Fibroblast of skin of right biceps (primary cell): ENCODE measurements around the gene OSR1.

ENCODE experiments used
- DNase-seq: peaks from one replicate; pipeline ENCODE4 v3.0.0-alpha.2; 2013

Gene OSR1

GRCh38 chr2:19357402-19358241, 801 bp downstream of the OSR1 start:
- DNase-seq, result peak; percentile 50

DNA sequence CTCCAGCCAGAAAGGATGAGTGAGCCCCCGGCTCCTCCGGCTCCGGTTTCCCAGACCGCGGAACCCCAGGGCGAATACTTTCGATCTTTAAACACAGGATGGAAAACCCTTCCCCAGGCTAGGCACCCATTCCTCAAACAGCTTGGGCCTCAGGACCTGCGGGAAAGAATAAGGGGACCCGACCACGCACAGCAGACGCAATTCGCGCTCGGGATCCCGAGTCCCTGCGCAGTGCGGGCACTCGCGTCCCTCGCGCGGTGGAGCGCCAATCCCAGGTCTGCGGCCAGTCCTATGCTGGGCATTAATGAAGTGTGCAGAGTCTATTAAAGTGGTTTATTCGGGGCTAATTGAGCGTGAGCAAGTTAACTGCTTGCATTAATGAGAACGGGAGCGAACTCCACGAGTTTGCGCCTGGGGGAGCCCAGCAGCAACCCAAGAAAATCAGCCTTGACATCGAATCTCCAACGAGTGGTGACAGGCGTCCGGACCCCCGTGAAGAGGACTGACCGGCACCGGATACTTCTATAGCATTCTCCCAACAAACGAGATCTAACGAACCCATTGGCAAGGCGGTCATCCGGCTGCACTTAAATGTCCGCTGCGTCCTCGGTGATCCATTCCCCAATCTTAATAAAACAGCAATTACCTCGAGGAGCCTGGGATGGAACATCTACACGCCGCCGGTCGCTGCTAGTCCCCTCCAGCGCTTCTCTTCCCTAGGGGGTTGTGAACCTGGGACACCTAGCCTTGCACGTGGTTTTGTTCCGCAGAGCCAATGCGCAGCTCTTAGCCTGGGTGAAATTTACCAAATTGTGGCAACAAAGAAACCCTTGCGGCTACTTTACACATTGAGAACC, 1.6 kb downstream of the OSR1 start:
- DNase-seq, result peak; percentile 26

DNA sequence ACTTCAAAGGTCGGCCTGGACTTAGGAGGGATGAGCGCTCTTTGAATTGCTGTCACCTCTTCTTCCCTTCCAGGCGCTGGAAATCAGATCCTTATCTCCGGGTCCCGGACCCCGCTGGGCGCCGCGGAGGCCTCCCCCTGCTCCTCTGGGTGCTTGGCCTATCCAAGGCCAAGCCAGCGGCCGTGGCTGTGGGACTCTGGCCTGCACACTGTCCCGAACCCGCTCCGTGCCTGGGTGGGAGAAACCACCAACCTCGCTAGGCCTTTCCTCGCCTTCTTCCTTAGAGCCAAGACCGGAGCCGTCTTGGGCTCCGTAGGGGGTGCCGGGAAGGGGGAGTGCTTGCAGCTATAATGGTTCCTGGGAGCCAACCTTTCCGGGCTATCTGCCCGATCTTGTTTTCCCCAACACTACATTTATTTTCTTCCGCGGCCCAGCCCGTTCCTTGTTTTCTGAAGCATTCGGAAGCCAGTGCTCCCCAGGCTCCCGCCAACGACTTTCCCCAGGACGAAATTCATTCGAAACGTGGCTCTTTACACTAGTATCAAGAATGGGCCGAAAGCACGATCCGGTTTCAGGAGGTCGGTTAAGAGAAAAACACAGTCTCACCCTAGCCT, 2.4 kb downstream of the OSR1 start:
- DNase-seq, result peak; percentile 30

DNA sequence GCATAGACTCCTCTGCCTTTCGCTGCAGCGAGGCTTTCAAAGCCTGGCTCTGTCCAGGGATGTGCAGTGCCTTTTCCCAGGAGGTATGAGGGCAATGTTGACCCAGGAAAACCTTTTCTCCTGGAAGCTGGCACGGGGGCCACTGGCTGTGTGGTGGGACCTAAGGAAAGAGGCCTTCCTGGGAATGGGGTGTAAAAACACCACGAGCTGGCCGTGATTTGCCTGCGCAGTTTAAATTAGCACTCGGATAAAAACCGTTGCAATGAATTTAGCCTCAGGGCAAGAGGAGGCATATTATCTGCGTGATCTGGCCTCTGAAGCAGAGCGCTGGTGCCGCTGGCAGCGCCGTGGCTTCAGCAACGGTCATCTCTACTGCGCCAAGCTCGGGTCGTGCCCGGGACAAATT, 3.0 kb downstream of the OSR1 start:
- DNase-seq, result no peak

DNA sequence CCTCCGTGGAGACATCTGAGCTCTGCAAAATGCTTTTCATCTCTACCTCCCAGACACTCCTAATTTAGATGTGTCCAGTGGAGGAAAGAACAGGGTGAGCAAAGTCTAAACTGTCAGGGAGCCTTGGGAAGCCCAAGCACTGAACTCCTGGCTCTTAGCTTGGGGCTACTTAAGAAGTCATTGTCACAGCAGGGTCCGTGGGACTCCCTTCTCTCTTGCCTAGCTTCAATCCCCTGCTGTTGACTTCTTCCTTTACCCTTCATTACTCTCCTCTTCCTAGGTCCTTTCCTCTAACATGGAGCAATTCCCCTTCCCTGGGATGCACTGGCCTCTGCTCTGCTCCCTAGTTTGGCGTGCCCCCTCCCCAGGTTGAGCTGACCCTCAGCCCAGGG, 3.4 kb downstream of the OSR1 start:
- no peak for DNase-seq

DNA sequence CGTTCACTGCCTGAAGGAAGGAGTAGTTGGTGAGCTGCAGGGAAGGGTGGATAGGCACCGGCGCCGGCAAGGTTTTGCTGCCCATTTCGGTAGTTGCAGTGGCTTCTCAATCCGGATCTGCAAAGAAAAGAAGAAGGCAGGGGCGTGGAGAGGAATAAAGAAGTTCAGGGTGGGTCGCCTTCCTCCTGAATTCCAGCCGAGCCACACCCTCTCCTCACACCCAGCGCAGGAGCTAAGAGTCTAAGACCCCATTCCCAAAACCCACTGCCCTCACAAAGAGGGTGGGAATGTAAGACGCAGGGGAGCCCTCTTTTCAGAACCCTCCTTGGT, 4.7 kb downstream of the OSR1 start:
- DNase-seq, result no peak

DNA sequence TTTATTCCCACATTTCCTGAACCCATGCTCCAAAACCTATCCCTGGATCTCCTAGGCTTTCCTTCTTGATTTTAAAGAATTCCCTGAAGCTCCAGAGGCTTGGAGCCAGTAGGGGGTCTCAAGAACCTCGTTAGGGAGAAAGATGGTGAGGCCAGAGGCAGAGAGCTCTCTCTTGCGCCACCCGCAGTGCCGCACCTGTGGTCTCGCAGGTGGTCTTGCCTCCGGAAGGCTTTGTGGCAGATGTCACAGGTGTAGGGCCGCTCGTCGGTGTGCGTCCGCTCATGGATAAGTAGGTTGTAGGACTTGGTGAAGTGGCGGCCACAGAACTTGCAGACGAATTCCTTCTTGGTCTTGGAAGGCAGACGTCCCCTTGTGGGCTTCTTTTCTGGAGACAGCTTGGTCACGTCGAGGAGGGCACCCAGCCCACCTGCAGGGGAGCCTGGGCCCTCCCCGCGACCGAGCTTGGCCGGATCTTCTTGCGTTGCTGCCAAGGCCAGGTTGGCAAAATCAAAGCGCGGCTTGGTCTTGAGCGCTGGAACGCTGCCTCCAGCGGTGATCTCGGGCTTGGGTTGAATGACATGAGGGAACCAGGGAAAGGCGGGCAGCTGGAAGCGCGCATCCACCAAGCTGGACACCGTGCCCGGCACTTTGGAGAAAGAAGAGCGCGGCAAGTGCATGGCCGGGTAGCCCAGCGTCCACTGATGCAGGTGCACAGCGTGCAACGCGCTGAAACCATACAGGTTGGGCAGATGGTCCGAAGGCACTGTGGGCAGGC, 5.3 kb downstream of the OSR1 start:
- no peak for DNase-seq

DNA sequence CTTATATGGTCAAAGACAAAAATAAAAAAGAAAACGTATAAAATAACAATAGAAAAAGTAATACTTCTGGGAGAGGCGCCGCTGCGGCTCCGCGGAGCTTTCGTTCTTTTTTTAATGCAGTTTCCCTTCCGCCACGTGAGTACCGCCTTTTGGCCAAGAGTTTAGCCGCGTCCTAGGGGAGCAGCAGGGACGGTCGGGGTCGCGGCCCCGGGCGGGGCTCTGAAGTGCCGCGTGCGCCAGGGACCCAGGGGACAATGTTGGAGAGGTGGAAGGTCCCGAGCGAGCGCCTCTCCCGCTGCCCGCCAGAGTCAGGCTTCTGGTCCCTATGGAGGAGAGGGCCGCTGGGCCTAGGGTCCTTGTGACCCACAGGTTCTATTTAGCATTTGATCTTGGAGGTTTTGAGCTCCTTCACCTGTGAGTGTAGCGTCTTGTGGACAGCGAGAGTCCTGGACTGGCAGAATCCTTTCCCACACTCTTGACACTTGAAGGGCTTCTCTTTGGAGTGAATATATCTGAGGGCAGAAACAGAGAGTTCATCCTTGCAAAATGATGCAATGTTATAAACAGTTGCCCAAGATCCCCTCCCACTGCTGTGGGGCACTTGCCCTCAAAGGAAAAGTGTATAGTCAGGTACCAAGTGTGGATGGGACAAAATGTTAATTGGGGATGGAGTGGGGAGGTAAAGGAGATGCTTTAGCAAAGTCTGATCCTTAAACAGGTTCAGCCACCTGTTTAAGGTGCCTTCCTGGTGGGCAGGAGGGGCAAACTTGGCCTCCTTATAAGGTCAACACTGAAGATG, 6.3 kb downstream of the OSR1 start:
- no peak for DNase-seq

- no peak for DNase-seq
These were observed 6.9 kb downstream of the OSR1 start for GRCh38 chr2:19351499-19351898.

GRCh38 chr2:19350678-19351401, 7.6 kb downstream of the OSR1 start:
- no peak for DNase-seq

DNA sequence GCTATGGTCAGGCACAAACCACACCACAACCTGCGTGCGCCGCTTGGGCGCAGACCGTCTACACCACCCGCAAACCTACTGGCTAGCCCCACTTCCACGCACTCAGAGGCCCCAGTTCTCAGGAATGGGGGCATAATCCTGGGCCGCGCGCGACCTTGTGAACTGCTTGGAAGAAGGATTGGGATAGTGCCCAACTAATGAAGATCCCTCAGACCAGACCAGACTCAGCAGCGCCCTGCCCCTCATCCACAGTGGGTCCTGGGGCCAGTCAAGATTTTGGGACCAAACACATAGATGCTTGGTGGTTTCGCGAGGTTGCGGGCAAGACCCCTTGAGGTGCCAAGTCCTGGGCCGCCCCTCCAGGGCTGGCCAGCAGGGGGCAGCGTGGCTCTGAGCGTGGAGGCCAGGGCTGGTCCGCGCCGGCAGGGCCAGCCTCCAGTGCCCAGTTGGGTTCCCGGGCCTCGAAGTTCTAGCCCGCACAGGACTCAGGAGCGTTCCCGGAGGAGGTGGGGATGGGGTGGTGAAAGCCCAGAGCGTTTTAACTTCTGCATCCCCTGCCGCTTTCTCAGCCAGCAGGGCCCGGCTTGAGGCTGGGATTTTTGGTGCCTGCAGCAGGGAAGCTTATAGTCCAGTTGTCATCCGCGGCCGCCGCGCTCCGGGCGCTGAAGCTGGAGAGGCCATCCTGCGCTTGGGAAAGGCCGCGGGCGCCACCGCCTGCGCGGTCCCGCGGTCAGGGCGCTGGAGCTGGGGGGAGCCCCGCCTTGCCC, 8.3 kb downstream of the OSR1 start:
- no peak for DNase-seq

DNA sequence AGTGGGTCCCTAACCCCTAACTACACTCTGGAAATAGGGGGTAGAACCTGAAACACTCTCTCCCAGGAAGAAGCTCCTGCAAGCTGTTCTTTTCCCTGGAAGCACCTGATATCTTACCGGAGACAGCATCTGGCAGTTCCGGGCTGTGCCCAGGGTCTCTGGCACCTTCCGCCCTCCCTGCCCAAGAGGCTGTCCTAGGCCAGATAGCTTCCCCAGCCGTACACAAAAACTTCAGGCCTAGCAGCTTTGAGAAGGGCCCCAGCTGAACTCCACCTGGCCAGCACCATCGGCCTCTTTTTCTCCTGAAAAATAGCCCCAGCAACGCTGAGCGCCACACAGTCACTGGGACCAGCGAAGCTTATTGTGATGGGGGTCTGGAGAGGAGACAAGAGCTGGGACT, 9.7 kb downstream of the OSR1 start:
- no peak for DNase-seq

DNA sequence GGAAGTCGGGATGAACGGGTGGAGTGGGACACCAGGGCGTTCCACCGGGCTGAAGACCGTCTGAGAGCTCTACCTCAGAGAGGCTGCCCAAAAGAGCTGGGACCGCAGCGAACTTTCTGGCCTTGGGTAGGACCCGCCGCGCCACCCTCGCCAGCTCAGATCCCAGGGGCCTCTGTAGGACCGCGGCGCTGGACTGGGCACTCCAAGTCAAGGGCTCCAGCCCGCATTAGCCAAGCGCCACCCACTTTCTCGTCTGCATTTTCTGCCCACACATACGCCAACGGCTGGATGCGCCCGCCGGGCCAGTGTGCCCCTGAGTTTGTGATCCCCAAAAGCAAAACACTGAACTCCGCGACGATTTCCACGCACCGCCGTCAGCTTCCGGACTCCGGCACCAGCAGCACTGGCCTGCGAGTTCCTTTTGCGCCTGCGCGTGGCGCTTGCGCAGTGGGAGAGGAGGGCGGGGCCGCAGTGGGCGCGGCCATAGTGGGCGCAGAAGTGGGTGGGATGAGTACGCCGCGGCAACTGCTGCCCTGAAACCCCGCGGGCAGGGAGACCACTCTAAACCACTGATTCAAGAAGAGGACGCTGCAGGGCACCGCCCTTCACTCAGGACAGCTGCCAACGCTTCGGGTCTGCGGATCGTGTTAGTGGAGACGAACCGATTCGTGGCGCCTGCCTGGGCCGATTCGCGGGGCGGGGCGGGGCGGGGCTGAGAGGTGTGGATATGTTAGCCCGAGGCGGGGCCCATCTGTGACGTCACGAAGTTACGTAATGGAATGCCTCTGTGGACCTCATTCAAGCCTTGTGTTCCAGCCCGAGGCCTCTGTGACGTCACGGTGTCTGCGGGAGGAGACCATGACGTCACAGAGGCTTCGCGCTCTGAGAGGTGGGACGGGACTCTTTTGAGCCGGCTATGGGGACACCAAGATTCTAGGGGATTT, 10.5 kb downstream of the OSR1 start:
- DNase-seq, result peak; percentile 98

DNA sequence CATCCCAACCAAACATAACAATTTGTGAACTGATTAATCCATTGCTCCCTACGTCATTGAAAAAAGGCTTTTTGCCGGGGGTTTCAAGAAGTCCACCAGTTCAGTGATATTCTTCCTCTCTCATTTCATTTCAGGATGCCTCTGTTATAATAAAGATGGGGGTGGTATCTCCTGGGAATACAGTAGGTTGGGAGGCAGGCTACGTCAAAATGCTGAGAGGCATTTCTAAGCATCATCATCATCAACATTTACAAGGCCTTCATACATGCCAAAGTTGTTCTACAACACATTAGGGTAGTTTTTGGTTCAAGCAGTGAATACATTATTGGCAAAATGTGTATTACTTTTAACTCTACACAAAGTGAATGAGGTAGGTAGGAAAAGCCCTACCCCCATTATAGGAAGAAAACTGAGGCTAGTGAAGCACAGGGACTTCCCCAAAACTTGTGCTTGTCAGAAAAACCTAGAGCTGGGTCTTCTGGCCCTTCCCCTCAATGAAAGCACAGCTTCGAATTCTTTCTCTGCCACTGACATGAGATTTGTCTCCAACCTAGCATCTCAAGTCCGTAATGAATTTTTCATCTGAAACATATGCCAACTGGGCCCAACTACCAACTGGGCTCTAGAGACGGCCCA, 11.3 kb downstream of the OSR1 start:
- no peak for DNase-seq

DNA sequence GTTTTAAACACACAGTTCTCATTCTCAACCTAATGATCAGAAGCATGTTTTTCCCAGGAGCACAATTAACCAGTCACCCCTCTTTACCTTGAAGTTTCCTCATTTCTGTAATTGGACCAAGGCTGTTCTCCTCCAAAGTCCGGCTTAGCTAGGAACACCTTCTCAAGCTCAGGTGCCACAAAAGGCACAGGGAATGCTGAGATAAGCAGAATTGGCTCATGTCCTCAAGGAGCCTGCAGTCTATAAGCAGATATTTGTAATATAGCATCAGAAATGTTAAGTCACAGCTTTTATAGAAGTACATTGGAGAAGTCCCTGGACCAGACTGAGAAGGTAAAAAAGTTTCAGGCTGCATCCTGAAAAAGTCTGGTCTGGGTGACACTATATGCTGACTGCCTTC, 20.7 kb downstream of the OSR1 start:
- no peak for DNase-seq

DNA sequence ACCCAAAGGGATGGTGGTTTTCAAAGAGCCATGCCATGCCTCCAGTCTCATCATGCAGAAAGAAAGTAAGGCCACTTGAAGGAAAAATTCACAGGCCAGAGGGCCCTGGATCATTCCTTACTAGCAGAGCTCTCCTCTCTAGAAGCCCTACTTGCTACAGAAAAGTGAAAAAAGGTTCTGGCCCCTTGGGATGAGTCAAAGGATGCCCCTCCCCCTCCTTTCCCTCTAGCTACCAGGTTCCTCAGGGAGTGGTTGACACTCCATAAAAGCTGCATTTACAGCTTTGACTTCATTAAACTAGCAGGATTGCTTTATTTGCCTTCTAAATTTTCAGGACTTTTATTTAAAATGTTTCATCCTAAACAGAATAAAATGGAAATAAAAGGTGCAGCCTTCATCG, 21.2 kb downstream of the OSR1 start:
- DNase-seq, result no peak

DNA sequence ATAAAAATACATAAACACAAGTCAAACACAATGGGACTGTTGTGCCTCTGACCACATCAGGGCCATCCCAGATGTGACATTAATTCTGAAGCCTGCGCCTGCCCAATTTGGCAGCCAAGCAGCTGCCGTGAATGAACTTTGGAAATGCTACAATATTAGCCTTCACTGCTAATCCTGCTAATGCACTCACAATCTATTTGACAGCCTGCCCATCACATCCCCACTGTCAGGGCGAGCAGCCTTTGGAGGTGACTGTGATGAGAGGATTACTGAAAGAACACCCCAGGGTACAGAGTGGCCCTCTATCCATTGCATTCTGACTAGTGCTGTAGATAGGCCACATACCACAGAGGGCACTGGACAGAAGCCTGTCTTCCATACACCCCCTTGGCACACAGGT, 21.6 kb downstream of the OSR1 start:
- no peak for DNase-seq

- DNase-seq, result no peak
These were observed 25.9 kb downstream of the OSR1 start for GRCh38 chr2:19332503-19332902.

DNA sequence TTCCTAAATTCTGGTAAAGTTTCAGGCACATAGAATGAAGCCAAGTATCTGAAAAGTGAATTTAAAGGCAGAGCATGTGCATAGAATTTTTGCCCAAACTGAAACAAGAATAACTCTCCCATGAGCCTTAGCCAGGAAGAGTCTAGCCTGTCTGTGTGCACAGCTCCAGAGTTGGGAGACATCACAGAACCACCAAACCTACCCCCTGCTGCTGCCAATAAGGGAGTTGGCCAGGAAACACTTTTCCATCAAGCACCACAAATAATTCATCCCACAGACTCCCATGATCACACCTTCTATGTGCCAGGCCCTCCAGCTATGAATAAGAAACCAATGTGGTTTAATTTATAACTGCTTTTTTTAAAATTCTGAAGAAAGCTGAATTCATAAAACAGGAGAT, 27.0 kb downstream of the OSR1 start:
- DNase-seq, result no peak
